A549 (cell line): Measurements from ENCODE around the gene TMEM266. TPM values are rescaled to one million over a fixed set of nuclear protein-coding genes. Genes with fewer than 3 reads are reported as not detected.

ENCODE experiments used
- ATAC-seq, 2 experiments: fragments of 200-7000 bp in 1 of 2; fragments of >200 bp in 1 of 2; cut with Nextera tagmentation in 1 of 2; cut with Tn5 transposase in 1 of 2; 3 replicates each; pipeline versions ENCODE4 v1.8.0 to v1.9.1; 2018 to 2020; ENCODE audit warnings: mild to moderate bottlenecking in 1 of 2, moderate library complexity in 1 of 2
- CTCF ChIA-PET: fragments of 300-600 bp; sonication (Branson Sonifier 250); formaldehyde crosslinking; extraction: SDS; loops from one replicate; lab custom pipeline; 2021; ENCODE audit warnings: antibody characterized with exemption, inconsistent platforms; lab: Yijun Ruan, JAX
- POLR2A ChIA-PET: fragments of 350-600 bp; formaldehyde crosslinking; extraction: SDS; loops from one replicate; lab custom pipeline; 2021; ENCODE audit warnings: antibody characterized with exemption, inconsistent platforms; lab: Yijun Ruan, JAX
- DNase-seq, 2 experiments: peaks; one replicate each; pipeline versions ENCODE4 v3.0.0 to v3.0.0-alpha.2; 2011 to 2016; ENCODE audit warnings: low read depth in 1 of 2, low spot score in 1 of 2
- FAIRE-seq: peaks from 2 replicates; lab custom pipeline; 2011; peaks lifted over from hg19 to GRCh38; lab: Jason Lieb, UNC
- H3K27ac ChIP-seq, 2 experiments: fragments of >200 bp; sonication (Bioruptor Twin); formaldehyde crosslinking; 3 replicates each; pipeline ENCODE4 v1.5.1; 2016 to 2017
- H3K4me1 ChIP-seq: fragments of >200 bp; sonication (Bioruptor Twin); formaldehyde crosslinking; 3 replicates; pipeline ENCODE4 v1.6.1; 2016
- H3K4me2 ChIP-seq: fragments of >200 bp; sonication (Bioruptor Twin); formaldehyde crosslinking; 3 replicates; pipeline ENCODE4 v1.6.1; 2016
- H3K4me3 ChIP-seq: fragments of >200 bp; sonication (Bioruptor Twin); formaldehyde crosslinking; 3 replicates; pipeline ENCODE4 v1.5.1; 2016
- H3K9me3 ChIP-seq: fragments of >200 bp; sonication (Bioruptor Twin); formaldehyde crosslinking; 3 replicates; pipeline ENCODE4 v1.6.1; 2016
- BHLHE40 ChIP-seq: IDR thresholded peaks from 2 replicates; pipeline ENCODE4 v1.6.1; 2012; ENCODE audit warnings: low read depth, low read length, inconsistent platforms
- CBX8 ChIP-seq: fragments of 200-600 bp; sonication (generic); IDR thresholded peaks from 2 replicates; pipeline ENCODE4 v1.6.1; 2016
- CEBPB ChIP-seq, 2 experiments: fragments of >200 bp in 1 of 2; sonication (Bioruptor Twin) in 1 of 2; formaldehyde crosslinking in 1 of 2; IDR thresholded peaks; 2 replicates each; pipeline ENCODE4 v1.6.1; 2012 to 2016
- CHD2 ChIP-seq: fragments of 150-350 bp; IDR thresholded peaks from 2 replicates; pipeline ENCODE4 v1.6.1; 2014; ENCODE audit warnings: low read length; ENCODE audit not compliant: partially characterized antibody
- CHD4 ChIP-seq: fragments of 200-600 bp; sonication (generic); IDR thresholded peaks from 2 replicates; pipeline ENCODE4 v1.6.1; 2016; ENCODE audit warnings: antibody characterized with exemption, mild to moderate bottlenecking, borderline replicate concordance
- EP300 ChIP-seq, 2 experiments: fragments of >200 bp; sonication (Bioruptor Twin); formaldehyde crosslinking; IDR thresholded peaks; 2 replicates in 1 of 2; 3 replicates in 1 of 2; pipeline ENCODE4 v1.6.1; 2016 to 2017
- FOSB ChIP-seq: fragments of 250-450 bp; sonication (Bioruptor Pico); IDR thresholded peaks from 2 replicates; pipeline ENCODE4 v1.5.0; 2020; ENCODE audit warnings: mild to moderate bottlenecking, moderate library complexity
- HDAC2 ChIP-seq: fragments of 200-600 bp; sonication (generic); IDR thresholded peaks from 2 replicates; pipeline ENCODE4 v1.6.1; 2016
- HOXA7 ChIP-seq: fragments of 250-450 bp; sonication (Bioruptor Pico); IDR thresholded peaks from 2 replicates; pipeline ENCODE4 v1.5.0; 2020; ENCODE audit warnings: mild to moderate bottlenecking, moderate library complexity
- JUNB ChIP-seq: fragments of >200 bp; sonication (Bioruptor Twin); formaldehyde crosslinking; IDR thresholded peaks from 2 replicates; pipeline ENCODE4 v1.6.1; 2016
- KDM5A ChIP-seq: fragments of 200-600 bp; sonication (generic); IDR thresholded peaks from 2 replicates; pipeline ENCODE4 v1.6.1; 2016; ENCODE audit warnings: antibody characterized with exemption, mild to moderate bottlenecking
- MAX ChIP-seq: IDR thresholded peaks from 2 replicates; pipeline ENCODE4 v1.6.1; 2012
- MAZ ChIP-seq: fragments of 150-350 bp; IDR thresholded peaks from 2 replicates; pipeline ENCODE4 v1.6.1; 2014; ENCODE audit warnings: antibody characterized with exemption, low read depth, low read length, borderline replicate concordance
- NFE2L2 ChIP-seq: fragments of 150-350 bp; conservative IDR thresholded peaks from 2 replicates; pipeline ENCODE4 v1.6.1; 2014; ENCODE audit warnings: low read length
- NPAS2 ChIP-seq: fragments of 250-450 bp; sonication (Bioruptor Pico); IDR thresholded peaks from 2 replicates; pipeline ENCODE4 v1.8.0; 2022; ENCODE audit warnings: mild to moderate bottlenecking, moderate library complexity, borderline replicate concordance
- POLR2A ChIP-seq: IDR thresholded peaks from 2 replicates; pipeline ENCODE4 v1.6.1; 2012; ENCODE audit warnings: mild to moderate bottlenecking, low read length
- RAD21 ChIP-seq, 2 experiments: fragments of >200 bp in 1 of 2; sonication (Bioruptor Twin) in 1 of 2; formaldehyde crosslinking in 1 of 2; IDR thresholded peaks in 1 of 2; conservative IDR thresholded peaks in 1 of 2; 2 replicates in 1 of 2; 3 replicates in 1 of 2; pipeline ENCODE4 v1.6.1; 2012 to 2018; ENCODE audit warnings: inconsistent platforms in 1 of 2
- RARB ChIP-seq: fragments of 250-450 bp; sonication (Bioruptor Pico); IDR thresholded peaks from 2 replicates; pipeline ENCODE4 v1.8.0; 2021; ENCODE audit warnings: mild to moderate bottlenecking, moderate library complexity
- RCOR1 ChIP-seq: fragments of 150-350 bp; IDR thresholded peaks from 2 replicates; pipeline ENCODE4 v1.6.1; 2014; ENCODE audit warnings: antibody characterized with exemption, low read length, low read depth
- RNF2 ChIP-seq: fragments of 200-600 bp; sonication (generic); IDR thresholded peaks from 2 replicates; pipeline ENCODE4 v1.6.1; 2016; ENCODE audit warnings: low read depth, mild to moderate bottlenecking, antibody characterized with exemption, moderate library complexity, borderline replicate concordance
- SREBF2 ChIP-seq: fragments of 450-650 bp; IDR thresholded peaks from 2 replicates; pipeline ENCODE4 v1.6.1; 2014; ENCODE audit warnings: mild to moderate bottlenecking, moderate library complexity
- TP53 ChIP-seq: fragments of 250-450 bp; sonication (Bioruptor Pico); IDR thresholded peaks from 2 replicates; pipeline ENCODE4 v1.5.0; 2021; ENCODE audit warnings: mild to moderate bottlenecking, moderate library complexity
- WGBS: methylation state at CpG from one replicate; pipeline ENCODE4 v1.1.6; 2017; ENCODE audit errors: missing lambda C conversion rate; 5-methylcytosine and 5-hydroxymethylcytosine counted together
- polyA plus RNA-seq, 4 experiments: library from polyadenylated mRNA; depleted of rRNA in 3 of 4; stranded (reverse); fragments of >200 nt; fragmentation: RNase III in 1 of 4; extraction: RNeasy Plus Mini Kit Qiagen cat#74134 plus additional on column Dnase treatment in 1 of 4; gene quantifications; 2 replicates in 3 of 4; 3 replicates in 1 of 4; pipeline ENCODE4 v1.2.3, GENCODE V29; 2011 to 2017
- TF ChIP-seq, protein P1 (sequence below): fragments of 200-600 bp; sonication (generic); IDR thresholded peaks from 2 replicates; pipeline ENCODE4 v1.6.1; 2016; ENCODE audit warnings: antibody characterized with exemption, mild to moderate bottlenecking, moderate library complexity
- TF ChIP-seq, protein P2 (sequence below): fragments of >200 bp; sonication (Bioruptor Twin); formaldehyde crosslinking; IDR thresholded peaks from 3 replicates; pipeline ENCODE4 v1.5.1; 2016
- TF ChIP-seq, protein P3 (sequence below): fragments of 250-450 bp; sonication (Bioruptor Pico); IDR thresholded peaks from 2 replicates; pipeline ENCODE4 v1.5.0; 2021; ENCODE audit warnings: mild to moderate bottlenecking, moderate library complexity, borderline replicate concordance

The TMEM266 gene
- polyA plus RNA-seq, 2 of the 4 experiments (the other 2 are of a cell fraction): 0.06 to 0.08 TPM

GRCh38 chr15:76108021-76108723 is 48.4 kb downstream of the TMEM266 start:
- no peak for FAIRE-seq
- Histone ChIP-seq H3K4me2 (no peak overlapping the region), H3K4me3 (no peak overlapping the region), H3K4me1 (no peaks in the 10 kb centered on the region), H3K9me3 (peaks cover 3% of the 10 kb centered on the region; the same call in 2 of the 3 replicates), H3K27ac (no peak overlapping the region)
- 51% methylated on average over 8 of the region's 9 CpGs for WGBS
- POLR2A ChIA-PET: interaction anchor here (1.6 kb wide), 1 partner anchor 49 kb away, joined by 3 read pairs; the partner anchor contains the start of gene TMEM266
- peak; percentile 32 to 58; a peak in 2 of 6 replicates for ATAC-seq
- CTCF ChIA-PET: interaction anchor here (0.9 to 3.4 kb wide), 5 partner anchors 8 to 51 kb away, joined by 3 to 17 read pairs (median 6); no protein-coding TSS in a partner anchor
- DNase-seq: no peak
- TF ChIP-seq, protein P1, sequence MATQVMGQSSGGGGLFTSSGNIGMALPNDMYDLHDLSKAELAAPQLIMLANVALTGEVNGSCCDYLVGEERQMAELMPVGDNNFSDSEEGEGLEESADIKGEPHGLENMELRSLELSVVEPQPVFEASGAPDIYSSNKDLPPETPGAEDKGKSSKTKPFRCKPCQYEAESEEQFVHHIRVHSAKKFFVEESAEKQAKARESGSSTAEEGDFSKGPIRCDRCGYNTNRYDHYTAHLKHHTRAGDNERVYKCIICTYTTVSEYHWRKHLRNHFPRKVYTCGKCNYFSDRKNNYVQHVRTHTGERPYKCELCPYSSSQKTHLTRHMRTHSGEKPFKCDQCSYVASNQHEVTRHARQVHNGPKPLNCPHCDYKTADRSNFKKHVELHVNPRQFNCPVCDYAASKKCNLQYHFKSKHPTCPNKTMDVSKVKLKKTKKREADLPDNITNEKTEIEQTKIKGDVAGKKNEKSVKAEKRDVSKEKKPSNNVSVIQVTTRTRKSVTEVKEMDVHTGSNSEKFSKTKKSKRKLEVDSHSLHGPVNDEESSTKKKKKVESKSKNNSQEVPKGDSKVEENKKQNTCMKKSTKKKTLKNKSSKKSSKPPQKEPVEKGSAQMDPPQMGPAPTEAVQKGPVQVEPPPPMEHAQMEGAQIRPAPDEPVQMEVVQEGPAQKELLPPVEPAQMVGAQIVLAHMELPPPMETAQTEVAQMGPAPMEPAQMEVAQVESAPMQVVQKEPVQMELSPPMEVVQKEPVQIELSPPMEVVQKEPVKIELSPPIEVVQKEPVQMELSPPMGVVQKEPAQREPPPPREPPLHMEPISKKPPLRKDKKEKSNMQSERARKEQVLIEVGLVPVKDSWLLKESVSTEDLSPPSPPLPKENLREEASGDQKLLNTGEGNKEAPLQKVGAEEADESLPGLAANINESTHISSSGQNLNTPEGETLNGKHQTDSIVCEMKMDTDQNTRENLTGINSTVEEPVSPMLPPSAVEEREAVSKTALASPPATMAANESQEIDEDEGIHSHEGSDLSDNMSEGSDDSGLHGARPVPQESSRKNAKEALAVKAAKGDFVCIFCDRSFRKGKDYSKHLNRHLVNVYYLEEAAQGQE: no peak
- TF ChIP-seq CHD4 (no peak), MAZ (no peak), FOSB (CRISPR knock-in tag) (no peak), KDM5A (no peak), RNF2 (no peak), TP53 (CRISPR knock-in tag) (no peak), RAD21 (conservative IDR thresholded peaks at IDR 0.05 in 1 of 2, IDR thresholded peaks at IDR 0.05 in 1 of 2) (no peak), RARB (CRISPR knock-in tag) (no peak), CHD2 (no peak), NFE2L2 (no peak), SREBF2 (no peak)

- Histone ChIP-seq H3K4me1 (no peaks in the 10 kb centered on the region), H3K4me2 (no peak overlapping the region), H3K9me3 (peaks cover 3% of the 10 kb centered on the region; the same call in 2 of the 3 replicates), H3K27ac (no peak overlapping the region), H3K4me3 (no peak overlapping the region)
- CTCF ChIA-PET: interaction anchor here (1.3 to 3.4 kb wide), 3 partner anchors 11 to 41 kb away, joined by 6 to 17 read pairs (median 6); no protein-coding TSS in a partner anchor
- POLR2A ChIA-PET: interaction anchor here (1.6 kb wide), 1 partner anchor 50 kb away, joined by 3 read pairs; the partner anchor contains the start of gene TMEM266
- ATAC-seq (no peak), DNase-seq (no peak)
- WGBS: 61% methylated on average over 1 of the region's 1 CpG
- TF ChIP-seq CEBPB (IDR thresholded peaks at IDR 0.05) (no peak), CHD4 (no peak), MAX (no peak), NPAS2 (no peak), RARB (CRISPR knock-in tag) (no peak), CBX8 (no peak), RNF2 (no peak), EP300 (IDR thresholded peaks at IDR 0.05) (no peak), BHLHE40 (no peak), HDAC2 (no peak), TP53 (CRISPR knock-in tag) (no peak), HOXA7 (no peak), CHD2 (no peak), RCOR1 (no peak), KDM5A (no peak), JUNB (no peak), POLR2A (no peak)
- TF ChIP-seq, protein P2, sequence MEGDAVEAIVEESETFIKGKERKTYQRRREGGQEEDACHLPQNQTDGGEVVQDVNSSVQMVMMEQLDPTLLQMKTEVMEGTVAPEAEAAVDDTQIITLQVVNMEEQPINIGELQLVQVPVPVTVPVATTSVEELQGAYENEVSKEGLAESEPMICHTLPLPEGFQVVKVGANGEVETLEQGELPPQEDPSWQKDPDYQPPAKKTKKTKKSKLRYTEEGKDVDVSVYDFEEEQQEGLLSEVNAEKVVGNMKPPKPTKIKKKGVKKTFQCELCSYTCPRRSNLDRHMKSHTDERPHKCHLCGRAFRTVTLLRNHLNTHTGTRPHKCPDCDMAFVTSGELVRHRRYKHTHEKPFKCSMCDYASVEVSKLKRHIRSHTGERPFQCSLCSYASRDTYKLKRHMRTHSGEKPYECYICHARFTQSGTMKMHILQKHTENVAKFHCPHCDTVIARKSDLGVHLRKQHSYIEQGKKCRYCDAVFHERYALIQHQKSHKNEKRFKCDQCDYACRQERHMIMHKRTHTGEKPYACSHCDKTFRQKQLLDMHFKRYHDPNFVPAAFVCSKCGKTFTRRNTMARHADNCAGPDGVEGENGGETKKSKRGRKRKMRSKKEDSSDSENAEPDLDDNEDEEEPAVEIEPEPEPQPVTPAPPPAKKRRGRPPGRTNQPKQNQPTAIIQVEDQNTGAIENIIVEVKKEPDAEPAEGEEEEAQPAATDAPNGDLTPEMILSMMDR: no peak
- TF ChIP-seq, protein P3, sequence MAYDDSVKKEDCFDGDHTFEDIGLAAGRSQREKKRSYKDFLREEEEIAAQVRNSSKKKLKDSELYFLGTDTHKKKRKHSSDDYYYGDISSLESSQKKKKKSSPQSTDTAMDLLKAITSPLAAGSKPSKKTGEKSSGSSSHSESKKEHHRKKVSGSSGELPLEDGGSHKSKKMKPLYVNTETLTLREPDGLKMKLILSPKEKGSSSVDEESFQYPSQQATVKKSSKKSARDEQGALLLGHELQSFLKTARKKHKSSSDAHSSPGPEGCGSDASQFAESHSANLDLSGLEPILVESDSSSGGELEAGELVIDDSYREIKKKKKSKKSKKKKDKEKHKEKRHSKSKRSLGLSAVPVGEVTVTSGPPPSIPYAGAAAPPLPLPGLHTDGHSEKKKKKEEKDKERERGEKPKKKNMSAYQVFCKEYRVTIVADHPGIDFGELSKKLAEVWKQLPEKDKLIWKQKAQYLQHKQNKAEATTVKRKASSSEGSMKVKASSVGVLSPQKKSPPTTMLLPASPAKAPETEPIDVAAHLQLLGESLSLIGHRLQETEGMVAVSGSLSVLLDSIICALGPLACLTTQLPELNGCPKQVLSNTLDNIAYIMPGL (CRISPR knock-in tag): no peak
- TF ChIP-seq, all 56 proteins: peak for 0
- FAIRE-seq: no peak
Measured at GRCh38 chr15:76109046-76109445, 49.3 kb downstream of the TMEM266 start.
